ENCODE data around the gene PCDHAC1. TPM values are rescaled to one million over a fixed set of nuclear protein-coding genes. Genes with fewer than 3 reads are reported as not detected.

PCDHAC1 gene
- total and polyA plus RNA-seq, 10 donors = 0.13 to 1.2 (median 0.37) TPM

DNA sequence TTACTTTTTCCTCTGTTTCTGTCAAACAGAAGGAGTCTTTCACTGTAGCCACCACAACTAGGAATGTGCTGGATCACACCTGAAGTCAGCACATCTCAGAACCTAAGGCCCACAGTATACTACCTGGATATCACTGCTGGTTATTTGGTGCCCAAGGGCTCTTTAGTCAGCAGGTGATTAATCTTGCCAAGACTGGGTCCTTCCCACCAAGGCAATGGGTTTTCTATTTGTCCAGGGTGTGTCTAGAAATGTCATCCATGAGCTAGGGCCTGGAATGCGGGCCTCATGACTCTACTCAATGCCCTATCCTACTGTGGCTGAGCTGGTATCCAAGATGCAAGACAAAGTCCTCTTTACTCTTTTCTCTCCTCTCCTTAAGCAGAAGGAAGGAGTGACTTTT is 9.8 kb upstream of the PCDHAC1 start:
- Histone ChIP-seq H3K27ac (no peak overlapping the region), H3K4me3 (no peak overlapping the region), H3K9me3 (peaks cover 0 to 55% (median 27%) of the 10 kb centered on the region in 8 donors), H3K4me1 (no peaks in the 10 kb centered on the region), H3K27me3 (replicated peaks in 1 of 7) (peaks cover 0 to 16% (median 0%) of the 10 kb centered on the region in 7 donors), H3K36me3 (no peaks in the 10 kb centered on the region)
- TF ChIP-seq POLR2A (IDR thresholded peaks at IDR 0.05) (no peak), POLR2AphosphoS5 (IDR thresholded peaks at IDR 0.05) (no peak)
- TF ChIP-seq, protein P1, sequence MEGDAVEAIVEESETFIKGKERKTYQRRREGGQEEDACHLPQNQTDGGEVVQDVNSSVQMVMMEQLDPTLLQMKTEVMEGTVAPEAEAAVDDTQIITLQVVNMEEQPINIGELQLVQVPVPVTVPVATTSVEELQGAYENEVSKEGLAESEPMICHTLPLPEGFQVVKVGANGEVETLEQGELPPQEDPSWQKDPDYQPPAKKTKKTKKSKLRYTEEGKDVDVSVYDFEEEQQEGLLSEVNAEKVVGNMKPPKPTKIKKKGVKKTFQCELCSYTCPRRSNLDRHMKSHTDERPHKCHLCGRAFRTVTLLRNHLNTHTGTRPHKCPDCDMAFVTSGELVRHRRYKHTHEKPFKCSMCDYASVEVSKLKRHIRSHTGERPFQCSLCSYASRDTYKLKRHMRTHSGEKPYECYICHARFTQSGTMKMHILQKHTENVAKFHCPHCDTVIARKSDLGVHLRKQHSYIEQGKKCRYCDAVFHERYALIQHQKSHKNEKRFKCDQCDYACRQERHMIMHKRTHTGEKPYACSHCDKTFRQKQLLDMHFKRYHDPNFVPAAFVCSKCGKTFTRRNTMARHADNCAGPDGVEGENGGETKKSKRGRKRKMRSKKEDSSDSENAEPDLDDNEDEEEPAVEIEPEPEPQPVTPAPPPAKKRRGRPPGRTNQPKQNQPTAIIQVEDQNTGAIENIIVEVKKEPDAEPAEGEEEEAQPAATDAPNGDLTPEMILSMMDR (IDR thresholded peaks at IDR 0.05 in 8 of 11, conservative IDR thresholded peaks at IDR 0.05 in 3 of 11) = no peak
- intact Hi-C loops (cut with DNase I; ENCODE audit: low total_unique reads) = no loop called here
- WGBS, 5 donors = 64 to 100% (median 87%) methylated on average over 1 of the region's 1 CpG
- DNase-seq = no peak

DNA sequence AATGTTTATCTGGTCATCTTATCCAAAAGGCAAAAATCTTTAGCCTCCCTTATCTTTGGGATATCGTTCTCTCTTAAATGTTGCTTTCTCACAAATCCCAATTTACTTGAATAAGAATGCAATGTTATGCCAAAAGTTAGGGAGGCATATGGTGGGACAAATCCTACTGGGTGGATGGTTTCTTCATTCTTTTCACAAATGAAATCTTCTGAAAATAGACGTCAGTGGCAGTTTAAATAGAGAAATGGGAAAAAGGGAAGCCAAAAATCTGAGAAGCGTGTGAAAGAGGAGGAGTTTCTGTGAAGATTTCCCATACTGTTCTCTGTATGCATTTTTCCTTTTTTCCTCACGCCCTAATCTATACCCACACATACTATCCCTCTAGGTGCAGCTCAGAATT is 2.5 kb upstream of the PCDHAC1 start:
- Histone ChIP-seq H3K4me3 (no peak overlapping the region), H3K36me3 (no peaks in the 10 kb centered on the region), H3K4me1 (peaks cover 4 to 19% (median 11%) of the 10 kb centered on the region in 6 donors), H3K9me3 (peaks cover 0 to 27% (median 0%) of the 10 kb centered on the region in 8 donors), H3K27ac (no peak overlapping the region), H3K27me3 (replicated peaks in 1 of 7) (peaks cover 0 to 80% (median 26%) of the 10 kb centered on the region in 7 donors)
- TF ChIP-seq POLR2AphosphoS5 (IDR thresholded peaks at IDR 0.05) = no peak
- no peak for TF ChIP-seq POLR2A (IDR thresholded peaks at IDR 0.05)
- TF ChIP-seq, protein P1 (IDR thresholded peaks at IDR 0.05 in 8 of 11, conservative IDR thresholded peaks at IDR 0.05 in 3 of 11) = no peak
- intact Hi-C loops (cut with DNase I; ENCODE audit: low total_unique reads) = no loop called here
- 56 to 63% (median 61%) methylated on average over 4 of the region's 4 CpGs for WGBS, 5 donors
- no peak for DNase-seq

DNA sequence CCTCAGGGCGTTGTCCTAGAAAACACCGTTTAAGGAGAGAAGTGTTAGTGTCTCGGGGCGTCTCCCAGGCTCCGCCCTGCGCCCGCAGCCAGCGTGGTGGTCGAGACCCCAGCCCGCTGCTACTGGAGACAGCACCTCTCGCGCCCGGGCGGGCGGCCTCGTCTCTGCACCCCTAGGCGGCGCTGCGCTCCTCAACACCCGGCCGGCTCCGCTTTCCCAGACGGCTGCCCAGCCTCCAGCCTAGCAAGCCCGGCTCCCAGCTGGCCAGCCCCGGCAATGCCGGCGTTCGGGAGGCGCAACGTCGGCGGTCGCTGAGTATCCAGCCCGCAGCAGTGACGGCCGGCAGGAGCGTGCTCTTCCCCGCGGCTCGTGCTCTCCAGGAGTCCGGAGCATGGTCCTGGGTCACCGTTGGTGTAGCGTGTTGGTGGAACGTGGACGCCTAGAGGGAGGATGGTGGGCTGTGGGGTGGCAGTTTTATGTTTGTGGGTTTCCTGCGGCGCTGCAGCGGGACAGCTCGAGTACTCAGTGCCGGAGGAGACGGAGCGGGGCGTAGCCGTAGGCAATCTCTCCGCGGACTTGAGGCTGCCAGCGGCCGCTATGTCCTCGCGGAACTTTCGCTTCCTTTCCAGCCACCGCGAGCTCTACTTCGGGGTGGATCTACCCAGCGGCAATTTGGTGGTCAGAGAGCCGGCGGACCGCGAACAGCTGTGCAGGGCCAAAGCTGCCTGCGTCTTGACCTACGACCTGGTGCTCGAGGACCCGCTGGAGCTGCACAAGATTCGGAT is 536 bp downstream of the PCDHAC1 start:
- H3K27me3 ChIP-seq (replicated peaks in 1 of 7) = peaks cover 0 to 77% (median 27%) of the 10 kb centered on the region in 7 donors
- H3K4me1 ChIP-seq = peaks cover 4 to 19% (median 11%) of the 10 kb centered on the region in 6 donors
- H3K27ac ChIP-seq = peak overlapping the region in 5 of 8 donors; percentile 2 to 57 (median 27)
- peak overlapping the region; percentile 25 to 70 (median 38) for H3K4me3 ChIP-seq
- 4 to 10% (median 5%) methylated on average over 28 to 74 of the region's 74 CpGs for WGBS, 5 donors
- intact Hi-C loops (cut with DNase I; ENCODE audit: low total_unique reads) = loop anchor here (2.0 kb wide), 1 partner anchor 110 kb away; no protein-coding TSS in a partner anchor
- TF ChIP-seq POLR2AphosphoS5 (IDR thresholded peaks at IDR 0.05) = peak in 2 of 3 donors; percentile 44 to 59
- TF ChIP-seq, protein P1 (IDR thresholded peaks at IDR 0.05 in 8 of 11, conservative IDR thresholded peaks at IDR 0.05 in 3 of 11) = peak in 10 of 11 experiments; percentile 32 to 81 (median 65)
- TF ChIP-seq POLR2A (IDR thresholded peaks at IDR 0.05) = no peak
- DNase-seq = peak; percentile 83
- H3K36me3 ChIP-seq = no peaks in the 10 kb centered on the region
- H3K9me3 ChIP-seq = peaks cover 0 to 28% (median 0%) of the 10 kb centered on the region in 8 donors

DNA sequence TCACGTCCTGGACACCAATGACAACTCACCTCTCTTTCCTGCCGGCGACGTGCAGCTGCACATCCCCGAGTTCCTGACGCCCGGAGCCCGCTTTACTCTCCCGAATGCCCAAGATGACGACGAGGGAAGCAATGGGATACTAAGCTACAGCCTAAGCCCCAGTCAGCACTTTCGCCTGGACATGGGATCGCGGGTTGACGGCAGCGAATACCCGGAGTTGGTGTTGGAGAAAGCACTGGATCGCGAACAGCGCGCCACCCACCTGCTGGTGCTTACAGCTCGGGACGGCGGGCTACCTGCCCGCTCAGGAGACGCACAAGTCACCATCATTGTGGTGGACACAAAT is 1.1 kb downstream of the PCDHAC1 start:
- DNase-seq = no peak
- 12 to 32% (median 15%) methylated on average over 17 to 26 of the region's 26 CpGs for WGBS, 5 donors
- peak overlapping the region in 3 of 8 donors; percentile 27 to 57 (median 55) for H3K27ac ChIP-seq

More for the DNA sequence above, 1.1 kb downstream of the PCDHAC1 start:
- TF ChIP-seq, protein P1 (IDR thresholded peaks at IDR 0.05 in 8 of 11, conservative IDR thresholded peaks at IDR 0.05 in 3 of 11) = no peak
- TF ChIP-seq POLR2AphosphoS5 (IDR thresholded peaks at IDR 0.05) (no peak), POLR2A (IDR thresholded peaks at IDR 0.05) (no peak)
- Histone ChIP-seq H3K4me3 (peak overlapping the region; percentile 25 to 70 (median 38)), H3K36me3 (no peaks in the 10 kb centered on the region), H3K4me1 (peaks cover 4 to 19% (median 11%) of the 10 kb centered on the region in 6 donors), H3K27me3 (replicated peaks in 1 of 7) (peaks cover 0 to 76% (median 27%) of the 10 kb centered on the region in 7 donors), H3K9me3 (peaks cover 0 to 28% (median 0%) of the 10 kb centered on the region in 8 donors)
- intact Hi-C loops (cut with DNase I; ENCODE audit: low total_unique reads) = loop anchor here (2.0 kb wide), 1 partner anchor 110 kb away; no protein-coding TSS in a partner anchor

Measured in spleen (tissue), 11 donors.